ENCODE results near the gene WDPCP. TPM values are rescaled to one million over a fixed set of nuclear protein-coding genes. Genes with fewer than 3 reads are reported as not detected.
"Not testable (repeated sequence)": the region's sequence is repeated elsewhere in the genome, so short reads cannot be mapped to it uniquely, and the experiment has no call there.

WDPCP gene
- total RNA-seq, 1 donor from 2014 or later, result 26.9 TPM

DNA sequence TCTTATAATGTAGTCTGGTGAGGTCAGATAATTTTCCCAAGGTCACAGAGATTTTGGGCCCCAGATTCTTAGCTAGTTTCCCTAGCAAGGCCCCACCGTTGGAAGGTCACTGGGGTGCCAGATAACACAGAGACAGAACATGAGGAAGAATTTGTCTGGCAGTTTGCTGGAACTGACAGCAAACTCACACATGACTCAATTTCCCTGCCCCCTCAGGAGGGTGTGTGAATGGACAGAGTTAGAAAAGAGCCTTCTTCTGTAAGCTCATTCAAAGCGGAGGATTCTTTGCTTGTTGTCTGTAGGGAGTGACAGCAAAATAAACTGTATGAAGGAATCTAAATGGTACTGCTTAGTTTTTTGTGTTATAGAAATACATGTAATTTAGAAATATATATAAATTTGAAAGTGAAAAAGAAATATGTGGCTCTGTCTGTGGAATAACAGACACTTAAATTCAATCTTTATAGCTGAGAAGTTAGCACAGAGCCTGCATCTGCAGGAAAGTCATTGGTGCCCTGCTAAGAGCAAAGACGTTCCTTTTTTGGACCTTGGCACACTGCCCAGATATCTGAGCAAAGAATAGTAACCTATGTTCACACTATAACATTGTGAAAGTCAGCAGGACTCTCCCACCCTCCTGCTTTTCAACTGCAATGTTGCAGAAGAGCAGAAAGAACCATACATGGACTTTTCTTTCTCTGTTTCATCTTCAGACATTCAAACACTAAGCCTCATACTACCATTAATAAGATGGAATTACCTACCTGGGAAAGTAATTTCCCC is 2.5 kb upstream of the WDPCP start:
- peak; percentile 61 for DNase-seq

DNA sequence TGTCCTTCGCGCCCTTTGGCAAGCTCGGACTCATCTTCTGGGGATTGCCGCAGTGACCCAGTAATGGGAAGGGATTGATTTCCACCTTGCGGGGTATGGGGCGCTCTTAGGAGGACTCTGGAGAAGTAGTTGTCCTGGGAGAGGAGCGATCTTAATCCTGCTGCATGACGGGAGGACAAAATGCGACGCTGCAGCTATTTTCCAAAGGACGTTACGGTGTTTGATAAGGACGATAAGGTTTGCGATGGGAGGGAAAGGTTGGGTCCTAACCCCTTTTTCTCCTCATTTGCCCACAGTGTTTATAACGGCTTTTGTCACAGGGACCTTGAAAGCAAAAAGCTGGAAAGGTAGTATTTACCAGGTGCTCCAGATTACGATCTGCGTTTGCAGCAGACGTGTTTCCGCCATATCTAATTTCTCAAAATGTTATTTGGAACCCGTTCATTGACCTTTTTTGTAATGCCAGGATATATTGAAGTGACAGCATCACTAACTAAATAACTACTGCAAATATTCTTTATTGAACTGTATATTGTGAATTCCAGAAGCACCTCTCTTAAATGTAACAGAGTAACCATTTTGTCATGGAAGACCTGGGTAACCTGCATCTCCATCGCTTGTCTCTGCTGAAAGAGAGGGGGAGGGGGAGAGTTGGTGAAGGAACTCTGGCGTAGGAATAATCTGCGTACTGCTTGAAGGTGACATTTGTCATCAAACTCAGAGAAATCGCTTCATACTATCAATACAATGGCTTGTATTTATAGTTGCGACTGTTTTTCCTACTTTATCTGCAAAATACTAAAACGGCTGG is 1.1 kb upstream of the WDPCP start:
- DNase-seq, result peak; percentile 9

DNA sequence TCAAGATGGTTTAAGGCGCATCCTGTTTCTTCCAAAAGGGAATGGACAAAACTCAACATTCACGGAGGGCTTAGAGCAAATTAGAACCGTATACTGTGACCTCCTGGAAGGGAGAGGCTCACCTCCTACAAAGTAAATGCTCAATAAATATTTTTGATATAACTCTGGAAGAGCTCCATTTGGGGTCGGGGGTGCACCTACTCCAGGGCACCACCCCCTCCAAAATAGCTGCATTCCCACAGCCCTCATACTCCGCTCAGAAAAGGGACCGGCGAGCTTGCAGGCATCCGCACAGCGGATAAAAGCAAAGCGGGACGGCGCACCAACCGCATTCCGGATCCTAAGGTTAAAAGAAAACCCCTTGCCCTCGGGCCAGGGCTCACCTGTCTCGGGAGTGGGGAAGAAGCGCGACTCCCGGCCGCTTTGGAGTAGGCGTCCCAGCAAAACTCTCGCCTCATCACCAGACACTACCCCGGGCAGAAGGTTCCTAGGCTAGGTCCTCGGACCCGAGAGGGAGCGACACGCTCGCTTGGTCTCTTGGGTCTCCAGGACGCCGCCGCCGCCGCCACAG is 378 bp downstream of the WDPCP start:
- DNase-seq, result no peak

DNA sequence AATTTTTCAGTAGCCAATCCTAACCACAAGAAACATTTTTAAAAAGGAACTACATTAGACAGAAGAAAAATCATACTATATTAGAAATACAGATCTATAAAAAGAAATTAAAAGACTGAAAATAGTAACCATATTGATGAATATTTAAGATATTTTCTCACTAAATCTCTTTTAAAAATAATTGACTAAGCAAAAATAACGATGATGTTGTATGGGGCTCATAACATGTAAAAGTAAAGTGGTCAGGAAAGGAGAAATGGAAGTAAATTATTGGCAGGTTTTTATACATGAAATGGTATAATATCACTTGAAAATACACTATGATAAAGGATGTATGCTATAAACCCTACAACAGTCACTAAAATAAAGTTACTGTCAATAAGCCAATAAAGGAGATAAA is 5.4 kb downstream of the WDPCP start:
- no peak for DNase-seq

DNA sequence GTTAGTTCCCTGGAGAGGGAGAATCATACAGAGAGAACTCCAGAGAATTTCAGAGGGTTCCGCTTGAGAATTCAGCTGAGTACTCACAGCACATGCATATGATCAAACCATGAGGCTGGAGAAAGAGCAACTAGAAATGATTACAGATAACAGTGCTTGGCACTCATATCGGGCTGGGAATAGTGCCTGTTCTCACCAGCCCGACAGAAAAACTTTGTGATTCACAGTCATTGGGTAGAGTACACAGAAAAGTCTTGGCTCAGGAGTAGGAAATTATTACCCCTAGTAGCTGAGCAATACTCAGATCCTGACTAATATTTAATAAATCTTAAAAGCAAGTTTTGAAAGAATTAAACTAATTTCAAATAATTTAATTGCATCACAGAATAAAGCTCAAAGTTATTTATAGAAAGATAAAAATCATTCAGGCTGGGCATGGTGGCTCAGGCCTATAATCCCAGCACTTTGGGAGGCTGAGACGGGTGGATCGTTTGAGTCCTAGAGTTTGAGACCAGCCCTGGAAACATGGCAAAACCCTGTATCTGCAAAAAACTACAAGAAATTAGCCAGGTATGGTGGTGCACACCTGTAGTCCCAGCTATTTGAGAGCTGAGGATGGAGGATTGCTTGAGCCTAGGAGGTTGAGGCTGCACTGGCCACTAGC is 6.8 kb downstream of the WDPCP start:
- DNase-seq, result no peak

DNA sequence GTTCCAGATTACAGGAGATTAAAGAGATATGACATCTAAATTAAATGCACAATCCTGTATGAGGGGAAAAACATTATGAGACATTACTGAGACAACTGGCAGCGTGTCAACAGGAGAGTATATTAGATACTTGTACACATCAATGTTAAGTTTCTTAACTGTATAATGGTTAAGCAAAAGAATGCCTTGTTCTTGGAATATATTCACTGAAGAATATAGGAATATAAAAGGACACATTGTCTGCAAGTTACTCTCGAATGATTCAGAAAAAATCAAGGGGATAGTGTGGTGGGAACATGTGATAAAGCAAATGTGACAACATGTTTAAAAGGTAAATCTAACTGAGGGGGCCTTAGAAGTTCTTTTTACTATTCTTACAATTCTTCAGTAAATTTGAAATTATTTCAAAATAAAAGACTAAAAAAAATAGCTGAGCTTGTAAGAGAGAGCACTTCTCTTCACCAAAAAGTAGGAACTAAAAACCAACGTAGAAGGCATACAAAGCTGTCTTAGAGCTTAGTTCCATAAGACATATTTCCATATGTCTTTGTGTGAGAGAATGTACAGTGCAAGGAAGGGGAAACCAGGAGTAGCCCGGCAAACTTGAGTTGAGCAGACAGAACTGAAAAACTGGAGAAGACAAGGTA is 7.5 kb downstream of the WDPCP start:
- no peak for DNase-seq

DNA sequence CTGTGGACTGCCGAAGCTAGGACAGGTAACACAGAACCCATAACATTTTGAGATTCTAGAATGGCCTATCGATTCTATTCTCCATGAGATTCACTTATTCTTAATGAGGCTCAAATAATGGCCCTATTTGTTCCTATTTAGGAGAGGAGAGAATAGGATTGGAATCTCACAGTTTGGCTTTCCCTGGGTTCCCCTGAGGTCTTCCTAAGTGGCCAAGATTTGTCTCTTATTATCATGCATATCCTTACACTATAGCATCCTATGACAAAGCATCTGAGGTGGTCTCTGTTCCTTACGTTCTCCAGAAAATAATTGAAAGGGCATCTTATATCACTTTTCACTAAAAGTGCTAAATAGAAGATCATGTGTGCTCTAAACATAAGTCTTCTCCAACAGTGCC is 9.5 kb downstream of the WDPCP start:
- no peak for DNase-seq

DNA sequence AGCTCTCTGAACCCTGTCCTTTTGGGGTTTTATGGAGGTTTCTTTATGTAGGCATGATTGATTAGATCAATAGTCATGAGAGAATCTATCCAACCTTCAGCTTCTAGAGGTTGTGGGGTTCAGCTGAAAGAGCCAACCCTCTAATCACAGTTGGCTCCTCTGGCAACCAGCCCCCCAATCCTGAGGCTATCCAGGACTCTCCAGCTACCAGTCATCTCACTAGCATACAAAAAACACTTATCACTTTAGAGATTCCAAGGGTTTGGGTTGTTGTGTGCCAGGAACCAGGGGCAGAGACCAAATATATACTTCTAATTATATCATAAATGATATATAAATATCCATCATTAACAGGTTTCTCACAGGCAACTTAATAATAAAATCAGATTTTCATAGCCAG is 11.7 kb downstream of the WDPCP start:
- DNase-seq, result no peak

DNA sequence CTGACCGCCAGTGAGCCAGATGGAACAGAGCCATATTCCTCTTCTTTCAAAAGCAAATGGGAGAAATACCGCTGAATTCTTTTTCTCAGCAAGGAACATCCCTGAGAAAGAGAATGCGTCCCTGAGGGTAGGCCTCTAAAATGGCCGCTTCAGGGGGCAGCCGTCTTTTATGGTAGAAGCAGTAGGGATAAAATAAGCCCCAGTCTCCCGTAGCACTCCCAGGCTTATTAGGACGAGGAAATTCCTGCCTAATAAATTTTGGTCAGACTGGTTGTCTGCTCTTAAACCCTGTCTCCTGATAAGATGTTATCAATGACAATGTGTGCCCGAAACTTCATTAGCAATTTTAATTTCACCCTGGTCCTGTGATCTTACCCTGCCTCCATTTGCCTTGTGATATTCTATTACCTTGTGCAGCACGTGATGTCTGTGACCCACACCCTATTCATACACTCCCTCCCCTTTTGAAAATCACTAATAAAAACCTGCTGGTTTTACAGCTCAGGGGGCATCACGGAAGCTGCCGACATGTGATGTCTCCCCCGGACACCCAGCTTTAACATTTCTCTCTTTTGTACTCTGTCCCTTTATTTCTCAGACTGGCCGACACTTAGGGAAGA is 14.4 kb downstream of the WDPCP start:
- not testable (repeated sequence) for DNase-seq

DNA sequence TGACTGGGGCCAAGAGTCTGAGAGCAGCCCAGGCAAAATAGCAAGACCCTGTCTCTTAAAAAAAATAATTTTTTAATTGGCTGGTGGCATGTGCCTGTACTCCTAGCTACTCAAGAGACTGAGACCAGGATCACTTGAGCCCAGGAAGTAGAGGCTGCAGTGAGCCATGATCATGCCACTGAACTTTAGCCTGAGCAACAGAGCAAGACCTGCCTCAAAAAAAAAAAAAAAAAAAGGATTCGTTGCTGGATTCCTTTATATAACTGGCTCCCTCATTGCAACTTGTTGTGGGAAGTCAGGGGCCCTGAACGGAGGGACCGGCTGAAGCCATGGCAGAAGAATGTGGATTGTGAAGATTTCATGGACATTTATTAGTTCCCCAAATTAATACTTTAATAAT is 15.3 kb downstream of the WDPCP start:
- not testable (repeated sequence) for DNase-seq

DNA sequence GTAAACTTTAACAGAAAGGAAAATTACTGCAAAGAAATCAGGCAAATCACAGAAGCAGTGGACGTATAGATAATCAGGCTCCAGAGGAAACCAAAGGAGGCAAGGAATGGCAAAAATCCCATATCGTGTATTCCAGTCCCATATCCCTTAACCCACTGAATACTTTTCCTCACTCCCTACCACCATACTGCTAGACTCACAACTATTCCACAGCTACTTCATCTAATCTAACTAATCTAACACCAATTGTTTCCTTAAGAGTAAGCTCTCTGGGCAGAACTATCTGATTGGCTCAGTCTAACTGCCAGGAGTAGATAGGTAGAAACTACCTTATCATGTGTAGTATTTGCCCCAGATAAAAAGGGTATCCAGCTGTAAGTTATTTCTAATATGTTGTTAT is 16.3 kb downstream of the WDPCP start:
- DNase-seq, result no peak

DNA sequence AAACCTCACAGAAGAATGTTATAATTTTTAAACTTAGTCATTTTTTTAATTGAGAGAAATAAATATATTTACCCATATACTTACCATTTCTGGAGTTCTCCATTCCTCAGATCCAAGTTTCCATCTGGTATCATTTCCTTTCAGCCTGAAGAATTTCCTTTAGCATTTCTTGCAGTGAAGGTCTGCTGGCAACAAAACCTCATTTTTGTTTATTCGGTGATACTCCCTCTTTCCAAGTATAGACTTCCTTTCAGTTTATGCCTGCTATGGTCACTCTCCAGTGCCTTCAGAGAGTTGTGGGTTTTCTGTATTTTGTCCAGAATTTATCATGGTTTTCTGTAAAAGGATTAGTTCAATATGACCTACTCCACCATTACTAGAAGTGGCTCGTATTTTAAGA is 17.0 kb downstream of the WDPCP start:
- no peak for DNase-seq

DNA sequence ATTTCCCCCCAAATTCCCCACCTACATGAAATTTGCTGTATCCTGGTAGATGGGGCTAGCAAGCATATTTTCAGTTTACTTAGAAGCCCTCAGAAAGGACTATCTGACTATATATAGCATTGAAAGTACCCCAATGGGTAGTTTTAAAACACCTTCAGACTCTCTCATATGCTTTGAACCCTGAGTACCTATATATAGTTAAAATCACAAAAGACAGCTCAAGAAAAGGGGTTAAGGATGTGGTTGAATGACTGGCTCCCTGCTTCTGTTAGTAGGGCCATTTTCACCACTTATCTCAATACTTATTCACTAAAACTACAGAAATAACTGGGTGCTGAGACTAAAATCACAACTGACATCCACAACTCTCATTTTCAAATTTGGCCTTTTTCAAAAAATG is 18.5 kb downstream of the WDPCP start:
- DNase-seq, result no peak

DNA sequence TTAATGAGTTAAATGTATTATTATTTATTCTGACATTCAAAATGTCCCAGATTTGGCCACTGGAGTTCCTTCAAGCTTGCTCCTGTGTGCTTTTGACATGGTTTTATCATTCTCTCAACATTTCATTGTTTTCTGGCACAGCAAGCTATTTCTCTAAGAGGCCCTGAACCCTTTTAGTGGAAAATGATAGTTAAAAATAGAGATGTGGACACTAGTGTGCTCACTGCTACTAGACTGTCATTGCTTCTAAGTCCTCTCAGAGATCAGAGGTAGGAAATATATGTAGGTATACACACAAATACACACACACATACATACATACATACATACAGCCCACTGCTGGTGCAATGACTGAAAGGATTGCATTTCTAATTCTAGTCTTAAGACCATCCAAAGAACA is 25.5 kb downstream of the WDPCP start:
- DNase-seq, result no peak

DNA sequence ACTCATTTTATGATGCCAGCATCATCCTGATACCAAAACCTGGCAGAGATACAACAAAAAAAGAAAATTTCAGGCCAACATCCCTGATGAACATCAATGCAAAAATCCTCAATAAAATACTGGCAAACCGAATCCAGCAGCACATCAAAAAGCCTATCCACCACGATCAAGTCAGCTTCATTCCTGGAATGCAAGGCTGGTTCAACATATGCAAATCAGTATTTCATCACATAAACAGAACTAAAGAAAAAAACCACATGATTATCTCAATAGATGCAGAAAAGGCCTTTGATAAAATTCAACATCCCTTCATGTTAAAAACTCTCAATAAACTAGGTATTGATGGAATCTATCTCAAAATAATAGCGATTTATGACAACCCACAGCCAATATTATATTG is 29.4 kb downstream of the WDPCP start:
- not testable (repeated sequence) for DNase-seq

DNA sequence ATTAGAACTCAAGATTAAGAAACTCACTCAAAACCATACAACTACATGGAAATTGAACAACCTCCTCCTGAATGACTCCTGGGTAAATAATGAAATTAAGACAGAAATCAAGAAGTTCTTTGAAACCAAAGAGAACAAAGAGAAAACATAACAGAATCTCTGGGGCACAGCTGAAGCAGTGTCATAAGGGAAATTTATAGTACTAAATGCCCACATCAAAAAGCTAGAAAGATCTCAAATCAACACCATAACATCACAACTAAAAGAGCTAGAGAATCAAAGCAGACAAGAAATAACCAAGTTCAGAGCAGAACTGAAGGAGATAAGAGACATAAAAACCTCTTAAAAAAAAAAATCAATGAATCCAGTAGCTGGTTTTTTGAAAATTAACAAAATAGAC is 30.5 kb downstream of the WDPCP start:
- not testable (repeated sequence) for DNase-seq

DNA sequence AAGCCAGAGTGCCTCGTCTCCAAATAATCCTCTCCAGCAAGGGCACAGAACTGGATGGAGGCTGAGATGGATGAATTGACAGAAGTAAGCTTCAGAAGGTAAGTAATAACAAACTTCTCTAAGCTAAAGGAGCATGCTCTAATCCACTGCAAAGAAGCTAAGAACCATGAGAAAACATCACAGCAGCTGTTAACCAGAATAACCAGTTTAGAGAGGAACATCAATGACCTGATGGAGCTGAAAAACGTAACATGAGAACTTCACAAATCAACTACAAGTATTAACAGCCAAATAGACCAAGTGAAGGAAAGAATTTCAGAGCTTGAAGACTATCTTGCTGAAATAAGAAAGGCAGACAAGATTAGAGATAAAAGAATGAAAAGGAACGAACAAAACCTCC is 32.3 kb downstream of the WDPCP start:
- DNase-seq, result no peak

DNA sequence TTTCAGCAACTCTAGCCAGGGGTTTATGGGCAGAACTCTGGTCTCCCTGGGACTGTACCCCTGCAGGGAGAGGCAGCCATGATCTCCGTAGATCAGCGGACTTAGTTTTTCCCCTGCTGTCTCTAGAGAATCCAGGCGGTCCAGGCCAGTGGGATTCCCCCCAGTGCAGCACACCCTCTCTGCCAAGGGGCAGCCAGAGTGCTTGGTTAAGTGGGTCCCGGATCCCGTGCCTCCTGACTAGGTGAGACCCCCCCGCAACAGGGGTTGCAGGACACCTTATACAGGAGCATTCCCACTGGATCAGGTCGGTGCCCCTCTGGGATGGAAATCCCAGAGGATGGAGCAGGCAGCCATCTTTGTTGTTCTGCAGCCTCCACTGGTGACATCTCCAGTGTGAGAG is 33.0 kb downstream of the WDPCP start:
- DNase-seq, result no peak

DNA sequence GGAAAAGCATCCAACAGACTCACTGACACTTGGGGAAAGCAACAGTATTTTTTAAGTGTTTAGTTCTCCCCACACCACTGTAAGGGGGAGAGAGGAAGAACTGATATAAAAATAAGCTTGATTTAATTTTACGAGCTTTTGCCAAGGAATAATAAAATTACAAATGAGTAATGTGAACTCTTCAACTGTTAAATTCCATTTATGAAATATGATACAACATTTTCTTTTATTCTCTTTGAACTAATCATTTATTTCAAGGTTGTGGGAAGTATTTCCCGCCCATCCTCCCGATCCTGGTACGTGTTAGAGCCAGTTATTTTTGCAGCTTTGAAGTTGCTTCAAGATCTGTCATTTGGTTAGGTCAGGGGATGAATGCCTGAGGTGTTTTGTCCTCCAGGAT is 35.2 kb downstream of the WDPCP start:
- no peak for DNase-seq

DNA sequence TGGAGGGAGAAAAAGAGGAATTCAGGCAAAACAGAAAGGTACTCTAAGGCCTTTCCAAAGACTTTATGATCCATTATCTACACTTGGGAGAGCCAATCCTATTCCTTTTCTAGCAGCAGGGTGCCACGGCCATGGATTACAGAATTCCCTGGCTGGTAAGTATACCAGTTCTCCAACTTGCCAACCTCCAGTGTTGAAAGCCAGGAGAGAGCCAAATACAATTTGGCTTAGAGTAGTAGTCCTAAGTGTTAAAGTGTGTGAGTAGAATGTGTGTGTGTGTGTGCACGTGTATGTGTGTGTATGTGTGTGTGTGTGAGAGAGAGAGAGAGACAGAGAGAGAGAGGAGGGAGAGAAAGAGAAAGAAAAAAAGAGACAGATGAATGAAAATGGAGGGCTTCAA is 43.3 kb downstream of the WDPCP start:
- DNase-seq, result no peak

DNA sequence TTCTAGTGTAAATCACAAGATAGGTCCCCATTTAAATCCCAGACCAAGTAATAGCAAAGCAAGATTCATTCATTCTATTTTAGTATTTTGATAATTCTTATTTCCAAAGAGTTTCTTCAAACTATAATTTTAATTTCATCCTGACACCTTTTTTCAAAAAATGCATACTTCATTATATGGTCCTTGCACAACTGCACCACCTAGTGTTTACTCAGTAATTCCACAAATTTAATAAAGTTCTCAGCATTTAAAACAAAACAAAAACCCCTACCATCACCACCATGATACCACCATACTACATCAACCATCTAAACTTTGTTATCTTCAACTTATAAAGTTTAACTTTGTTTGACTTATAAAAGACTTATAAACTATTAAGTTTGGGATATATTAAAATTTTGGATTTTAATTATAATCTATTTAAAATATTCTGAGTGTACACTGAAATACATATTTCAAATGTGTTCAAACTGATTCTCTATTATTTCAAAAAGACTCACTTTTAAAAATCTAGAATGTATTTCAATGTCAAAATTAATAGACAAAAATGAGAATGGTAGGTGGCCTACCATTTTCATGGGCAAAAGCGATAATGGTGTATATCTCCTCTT is 44.2 kb downstream of the WDPCP start:
- peak; percentile 6 for DNase-seq

Measured in tongue (tissue), 2 donors.